CD4-positive, alpha-beta T cell treated with Interleukin-6 at 100 ng/mL for 8 hours (primary cell): Measurements from ENCODE around the gene SIVA1.

Source experiments
- DNase-seq: peaks from one replicate; pipeline ENCODE4 v3.0.0-alpha.2; 2020; ENCODE audit warnings: mixed read lengths, low spot score

Gene SIVA1

GRCh38 chr14:104797115-104798044, 44.4 kb downstream of the SIVA1 start:
- no peak for DNase-seq

GRCh38 chr14:104798300-104799243, 45.6 kb downstream of the SIVA1 start:
- no peak for DNase-seq

GRCh38 chr14:104799244-104800014, 46.5 kb downstream of the SIVA1 start:
- DNase-seq = no peak

GRCh38 chr14:104800015-104800770, 47.2 kb downstream of the SIVA1 start:
- DNase-seq = peak; percentile 84

GRCh38 chr14:104800771-104801519, 48.0 kb downstream of the SIVA1 start, which contains the start of gene ZBTB42:
Gene ZBTB42, plus strand, starts transcription at chr14:104801101. Its CDS starts 97 bp downstream, at chr14:104801198.
- DNase-seq = peak; percentile 74

- DNase-seq = no peak
These were observed 48.8 kb downstream of the SIVA1 start for GRCh38 chr14:104801520-104802393.

GRCh38 chr14:104802394-104803184, 49.6 kb downstream of the SIVA1 start:
- no peak for DNase-seq

GRCh38 chr14:104803280-104803911, 50.4 kb downstream of the SIVA1 start:
- no peak for DNase-seq

- no peak for DNase-seq
These were observed 51.0 kb downstream of the SIVA1 start for GRCh38 chr14:104803912-104804410.

GRCh38 chr14:104804481-104805325, 51.8 kb downstream of the SIVA1 start:
- no peak for DNase-seq

GRCh38 chr14:104805326-104805678, 52.4 kb downstream of the SIVA1 start:
- DNase-seq = no peak

GRCh38 chr14:104805941-104806624, 53.1 kb downstream of the SIVA1 start:
- no peak for DNase-seq

GRCh38 chr14:104806625-104807465, 53.9 kb downstream of the SIVA1 start:
- DNase-seq = no peak

- no peak for DNase-seq
These were observed 55.5 kb downstream of the SIVA1 start for GRCh38 chr14:104808456-104808855.
